Calu3 (cell line): ENCODE data around the gene TLCD3A. TPM values are rescaled to one million over a fixed set of nuclear protein-coding genes. Genes with fewer than 3 reads are reported as not detected.

Source experiments
- BruUV-seq: library from RNA; stranded (reverse); fragments of 400-500 nt; replicated peaks from 2 replicates; lab custom pipeline; 2021; lab: Mats Ljungman, UMichigan
- CTCF ChIA-PET: fragments of 300-600 bp; sonication (Branson Sonifier 250); formaldehyde crosslinking; loops from one replicate; lab custom pipeline; 2022; ENCODE audit warnings: antibody characterized with exemption; lab: Charles Lee
- DNase-seq: peaks from one replicate; pipeline ENCODE4 v3.0.0; 2022
- H3K27ac Mint-ChIP-seq: one replicate; pipeline ENCODE4 v1.8.0; 2022; ENCODE audit warnings: mixed read lengths; ENCODE audit not compliant: unreplicated experiment
- H3K27me3 Mint-ChIP-seq: one replicate; pipeline ENCODE4 v1.8.0; 2022; ENCODE audit warnings: mixed read lengths; ENCODE audit not compliant: unreplicated experiment
- H3K36me3 Mint-ChIP-seq: one replicate; pipeline ENCODE4 v1.8.0; 2022; ENCODE audit warnings: mild to moderate bottlenecking, moderate library complexity, mixed read lengths; ENCODE audit not compliant: insufficient read depth, unreplicated experiment
- H3K4me1 Mint-ChIP-seq: one replicate; pipeline ENCODE4 v1.8.0; 2022; ENCODE audit warnings: mild to moderate bottlenecking, low read depth, mixed read lengths; ENCODE audit not compliant: unreplicated experiment
- H3K4me3 Mint-ChIP-seq: one replicate; pipeline ENCODE4 v1.8.0; 2022; ENCODE audit warnings: mild to moderate bottlenecking, low read depth, moderate library complexity, mixed read lengths; ENCODE audit not compliant: unreplicated experiment
- H3K9me3 Mint-ChIP-seq: one replicate; pipeline ENCODE4 v1.8.0; 2022; ENCODE audit warnings: low read depth, mixed read lengths; ENCODE audit not compliant: unreplicated experiment
- CTCF ChIP-seq: fragments of 200-600 bp; IDR thresholded peaks from one replicate; pipeline ENCODE4 v1.8.0; 2022; ENCODE audit warnings: antibody characterized with exemption; ENCODE audit not compliant: unreplicated experiment
- intact Hi-C: fragments of 100-400 bp; cut with micrococcal nuclease; formaldehyde crosslinking; loops from one replicate; pipeline ENCODE4 v1.10.0; 2022; ENCODE audit not compliant: unreplicated experiment
- total RNA-seq: library from RNA; stranded (reverse); gene quantifications from 2 replicates; pipeline ENCODE4 v1.2.3, GENCODE V29; 2022

The TLCD3A gene
- total RNA-seq, 1 experiment from 2014 or later: 20.3 TPM

- Mint-ChIP-seq H3K4me3 (no peak overlapping the region), H3K4me1 (peaks cover 4% of the 10 kb centered on the region), H3K36me3 (peaks cover 45% of the 10 kb centered on the region), H3K9me3 (no peaks in the 10 kb centered on the region), H3K27me3 (no peaks in the 10 kb centered on the region), H3K27ac (no peak overlapping the region)
- CTCF ChIA-PET: no interaction called here
- no TSS peak for BruUV-seq
- intact Hi-C loops: no loop called here
- no peak for DNase-seq
- no peak for TF ChIP-seq CTCF
These were observed 10.7 kb downstream of the TLCD3A start for GRCh38 chr17:743139-743538.

DNA sequence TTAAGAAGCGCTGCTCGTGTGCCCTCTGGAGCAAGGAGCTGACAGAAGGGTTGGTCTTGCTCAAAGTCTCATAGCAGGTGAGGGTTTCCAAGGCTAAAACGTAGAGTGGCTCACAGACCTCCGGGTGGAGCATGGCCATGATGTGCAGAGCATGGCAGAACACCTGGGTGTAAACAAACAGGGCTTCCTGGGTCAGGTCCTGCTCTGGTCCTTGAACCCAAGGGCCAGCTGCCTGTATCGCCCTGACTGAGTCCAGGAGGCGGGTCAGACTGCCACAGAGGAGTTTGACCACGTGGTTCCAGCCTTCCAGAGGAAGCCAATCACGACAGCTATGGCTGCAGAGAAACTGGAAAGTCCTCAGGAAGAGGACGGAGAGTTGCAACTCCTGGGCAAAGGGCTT is 12.5 kb downstream of the TLCD3A start:
- no peaks in the 10 kb centered on the region for H3K27me3 Mint-ChIP-seq
- no peak for DNase-seq
- TF ChIP-seq CTCF: no peak
- no peak overlapping the region for H3K27ac Mint-ChIP-seq
- no peak overlapping the region for H3K4me3 Mint-ChIP-seq
- CTCF ChIA-PET: no interaction called here
- no TSS peak for BruUV-seq
- intact Hi-C loops: no loop called here
- no peaks in the 10 kb centered on the region for H3K9me3 Mint-ChIP-seq
- peaks cover 40% of the 10 kb centered on the region for H3K36me3 Mint-ChIP-seq
- H3K4me1 Mint-ChIP-seq: peaks cover 9% of the 10 kb centered on the region

DNA sequence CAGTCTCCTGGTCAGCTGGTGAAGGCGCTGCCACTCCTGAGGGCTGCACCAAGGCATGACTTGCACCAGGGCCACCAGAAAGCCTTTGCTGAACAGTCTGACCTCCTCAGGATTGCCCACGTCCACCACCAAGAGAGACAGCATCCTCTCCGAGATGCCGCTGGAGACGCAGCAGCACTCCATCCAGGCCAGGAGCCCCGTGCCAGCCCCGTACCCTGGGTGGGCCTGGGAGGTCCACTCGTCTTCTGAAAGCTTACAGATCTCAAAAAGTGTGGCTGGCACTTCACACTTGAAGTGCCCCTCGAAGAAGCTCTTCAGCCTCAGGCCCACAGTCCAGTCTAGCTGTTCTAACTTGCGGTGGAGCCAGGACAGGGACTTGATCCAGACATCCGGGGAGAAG is 13.0 kb downstream of the TLCD3A start:
- no peak overlapping the region for H3K4me3 Mint-ChIP-seq
- no peak for TF ChIP-seq CTCF
- intact Hi-C loops: no loop called here
- no peaks in the 10 kb centered on the region for H3K27me3 Mint-ChIP-seq
- no peak for DNase-seq
- peaks cover 41% of the 10 kb centered on the region for H3K36me3 Mint-ChIP-seq
- H3K4me1 Mint-ChIP-seq: peaks cover 13% of the 10 kb centered on the region
- no TSS peak for BruUV-seq
- CTCF ChIA-PET: no interaction called here
- H3K9me3 Mint-ChIP-seq: no peaks in the 10 kb centered on the region
- H3K27ac Mint-ChIP-seq: no peak overlapping the region

DNA sequence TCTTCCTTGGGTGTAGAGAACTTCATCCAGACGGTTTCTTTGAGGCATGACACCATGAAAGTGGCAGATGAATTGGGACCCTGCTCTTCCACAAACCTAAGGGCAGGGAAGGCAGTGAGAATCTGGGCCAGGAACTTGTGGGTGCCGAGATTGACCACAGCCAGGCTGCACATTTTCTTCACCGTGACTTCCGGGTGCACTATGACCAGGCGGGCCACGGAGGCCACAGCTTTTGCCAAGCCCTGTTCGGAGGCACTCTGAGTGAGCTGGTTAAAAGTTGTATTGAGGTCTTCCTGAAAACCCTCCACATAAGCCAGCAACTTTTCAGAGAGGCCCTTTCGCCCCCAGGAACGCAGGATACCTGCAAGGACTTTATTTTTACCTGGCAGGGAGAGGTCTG is 13.8 kb downstream of the TLCD3A start:
- Mint-ChIP-seq H3K27me3 (no peaks in the 10 kb centered on the region), H3K4me3 (no peak overlapping the region), H3K9me3 (no peaks in the 10 kb centered on the region), H3K36me3 (peaks cover 43% of the 10 kb centered on the region), H3K4me1 (peaks cover 18% of the 10 kb centered on the region), H3K27ac (no peak overlapping the region)
- CTCF ChIA-PET: no interaction called here
- no peak for TF ChIP-seq CTCF
- no TSS peak for BruUV-seq
- no peak for DNase-seq
- intact Hi-C loops: no loop called here
